Fibroblast of mammary gland (primary cell): Measurements from ENCODE around the gene ATP6V0A1.

Source experiments
- DNase-seq: peaks from one replicate; pipeline ENCODE4 v3.0.0-alpha.2; 2010; ENCODE audit warnings: low read depth
- H3K4me3 ChIP-seq: 2 replicates; pipeline ENCODE4 v1.5.1; 2011; ENCODE audit warnings: low read depth, mild to moderate bottlenecking, low read length, moderate library complexity; ENCODE audit not compliant: control insufficient read depth
- TF ChIP-seq, protein P1 (sequence below): conservative IDR thresholded peaks from 2 replicates; pipeline ENCODE4 v1.5.1; 2011; ENCODE audit warnings: low read depth, low read length, inconsistent platforms; ENCODE audit not compliant: control insufficient read depth, insufficient read depth

Gene ATP6V0A1

GRCh38 chr17:42456223-42457106 lies 2.2 kb upstream of the ATP6V0A1 start:
- H3K4me3 ChIP-seq, result peak overlapping the region; percentile 18
- peak; percentile 85 for DNase-seq
- TF ChIP-seq, protein P1, sequence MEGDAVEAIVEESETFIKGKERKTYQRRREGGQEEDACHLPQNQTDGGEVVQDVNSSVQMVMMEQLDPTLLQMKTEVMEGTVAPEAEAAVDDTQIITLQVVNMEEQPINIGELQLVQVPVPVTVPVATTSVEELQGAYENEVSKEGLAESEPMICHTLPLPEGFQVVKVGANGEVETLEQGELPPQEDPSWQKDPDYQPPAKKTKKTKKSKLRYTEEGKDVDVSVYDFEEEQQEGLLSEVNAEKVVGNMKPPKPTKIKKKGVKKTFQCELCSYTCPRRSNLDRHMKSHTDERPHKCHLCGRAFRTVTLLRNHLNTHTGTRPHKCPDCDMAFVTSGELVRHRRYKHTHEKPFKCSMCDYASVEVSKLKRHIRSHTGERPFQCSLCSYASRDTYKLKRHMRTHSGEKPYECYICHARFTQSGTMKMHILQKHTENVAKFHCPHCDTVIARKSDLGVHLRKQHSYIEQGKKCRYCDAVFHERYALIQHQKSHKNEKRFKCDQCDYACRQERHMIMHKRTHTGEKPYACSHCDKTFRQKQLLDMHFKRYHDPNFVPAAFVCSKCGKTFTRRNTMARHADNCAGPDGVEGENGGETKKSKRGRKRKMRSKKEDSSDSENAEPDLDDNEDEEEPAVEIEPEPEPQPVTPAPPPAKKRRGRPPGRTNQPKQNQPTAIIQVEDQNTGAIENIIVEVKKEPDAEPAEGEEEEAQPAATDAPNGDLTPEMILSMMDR, result no peak

- no peak for DNase-seq
- no peak overlapping the region for H3K4me3 ChIP-seq
- TF ChIP-seq, protein P1, result no peak
These were observed 1.4 kb upstream of the ATP6V0A1 start for GRCh38 chr17:42457107-42457792.

GRCh38 chr17:42459256-42459800 lies 650 bp downstream of the ATP6V0A1 start:
- H3K4me3 ChIP-seq, result peak overlapping the region; percentile 95
- TF ChIP-seq, protein P1, result peak; percentile 41
- DNase-seq, result peak; percentile 74

GRCh38 chr17:42459801-42460281 lies 1.2 kb downstream of the ATP6V0A1 start:
- peak overlapping the region; percentile 95 for H3K4me3 ChIP-seq
- TF ChIP-seq, protein P1, result no peak
- peak; percentile 62 for DNase-seq

- TF ChIP-seq, protein P1, result no peak
- DNase-seq, result no peak
- H3K4me3 ChIP-seq, result peak overlapping the region; percentile 95
These were observed 1.7 kb downstream of the ATP6V0A1 start for GRCh38 chr17:42460371-42460770.

DNA sequence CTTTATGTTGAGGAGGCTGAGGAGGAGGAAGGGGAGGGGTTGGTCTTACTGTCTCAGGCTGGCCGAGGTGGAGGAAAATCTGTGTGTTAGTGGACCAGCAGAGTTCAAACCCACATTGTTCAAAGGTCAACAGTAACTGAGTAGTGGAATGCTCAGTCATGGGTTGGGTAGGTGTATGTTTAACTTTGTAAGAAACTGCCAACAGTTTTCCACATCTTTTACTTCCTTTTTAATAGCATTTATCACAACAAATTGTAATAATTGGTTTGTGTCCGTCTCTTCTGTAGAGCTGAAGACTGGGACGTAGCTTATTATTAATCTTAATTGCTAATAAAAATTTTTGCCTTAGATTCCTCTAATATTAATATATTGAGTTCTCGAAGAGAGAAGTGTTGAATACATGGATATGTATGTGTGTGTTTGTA lies 5.3 kb downstream of the ATP6V0A1 start:
- TF ChIP-seq, protein P1, result no peak
- H3K4me3 ChIP-seq, result no peak overlapping the region
- no peak for DNase-seq
